OCI-LY3 (cell line): ENCODE measurements around the gene ASMTL.
A peak's percentile ranks its signal among the peaks of the same experiment; 100 is the strongest.

Source experiments
- H2AFZ ChIP-seq: fragments of 200-600, 300-600 bp; shearing (Covaris generic); 2 replicates; pipeline ENCODE4 v1.6.0; 2014; ENCODE audit warnings: antibody characterized with exemption, low read depth, low read length
- H3K27ac ChIP-seq: fragments of 200-600, 300-600 bp; sonication (generic); 2 replicates; pipeline ENCODE4 v1.5.1; 2014; ENCODE audit warnings: mild to moderate bottlenecking, low read length, moderate library complexity, mixed read lengths
- H3K27me3 ChIP-seq: fragments of 200-600, 300-600 bp; sonication (generic); 2 replicates; pipeline ENCODE4 v1.6.1; 2014; ENCODE audit warnings: low read depth, low read length, mixed read lengths
- H3K36me3 ChIP-seq: fragments of 200-600, 300-600 bp; sonication (generic); replicated peaks from 2 replicates; pipeline ENCODE3; 2014; ENCODE audit warnings: low read depth, low read length, mixed read lengths
- H3K4me1 ChIP-seq: fragments of 300-600, 200-600 bp; sonication (generic); 2 replicates; pipeline ENCODE4 v1.6.1; 2014; ENCODE audit warnings: low read length, mixed read lengths
- H3K4me2 ChIP-seq: fragments of 200-600, 300-600 bp; sonication (generic); 2 replicates; pipeline ENCODE4 v1.6.1; 2014; ENCODE audit warnings: low read length, mixed read lengths
- H3K4me3 ChIP-seq: fragments of 300-600, 200-600 bp; sonication (generic); 2 replicates; pipeline ENCODE4 v1.5.1; 2014; ENCODE audit warnings: antibody characterized with exemption, mild to moderate bottlenecking, low read length, moderate library complexity
- H3K79me2 ChIP-seq: fragments of 300-600, 200-600 bp; shearing (Covaris generic); 2 replicates; pipeline ENCODE4 v1.6.1; 2014; ENCODE audit warnings: mild to moderate bottlenecking, low read length, mixed read lengths
- H3K9ac ChIP-seq: fragments of 300-600, 200-600 bp; shearing (Covaris generic); 2 replicates; pipeline ENCODE4 v1.6.0; 2014; ENCODE audit warnings: mild to moderate bottlenecking, low read length, moderate library complexity
- H3K9me3 ChIP-seq: fragments of 200-600, 300-600 bp; shearing (Covaris generic); 2 replicates; pipeline ENCODE4 v1.6.1; 2014; ENCODE audit warnings: low read length, mixed read lengths; ENCODE audit not compliant: insufficient read depth
- H4K20me1 ChIP-seq: fragments of 200-600, 300-600 bp; sonication (generic); 2 replicates; pipeline ENCODE4 v1.6.1; 2016; ENCODE audit warnings: low read length, mixed read lengths; ENCODE audit not compliant: insufficient read depth
- EZH2phosphoT487 ChIP-seq: fragments of 200-600 bp; shearing (Covaris generic); IDR thresholded peaks from 2 replicates; pipeline ENCODE4 v1.6.1; 2018; ENCODE audit warnings: antibody characterized with exemption, mixed run types, low read depth
- TF ChIP-seq, protein P1 (sequence below): fragments of 200-600, 300-600 bp; sonication (generic); IDR thresholded peaks from 2 replicates; pipeline ENCODE4 v1.5.1; 2014; ENCODE audit warnings: antibody characterized with exemption, low read length, low read depth

Gene ASMTL, protein sequence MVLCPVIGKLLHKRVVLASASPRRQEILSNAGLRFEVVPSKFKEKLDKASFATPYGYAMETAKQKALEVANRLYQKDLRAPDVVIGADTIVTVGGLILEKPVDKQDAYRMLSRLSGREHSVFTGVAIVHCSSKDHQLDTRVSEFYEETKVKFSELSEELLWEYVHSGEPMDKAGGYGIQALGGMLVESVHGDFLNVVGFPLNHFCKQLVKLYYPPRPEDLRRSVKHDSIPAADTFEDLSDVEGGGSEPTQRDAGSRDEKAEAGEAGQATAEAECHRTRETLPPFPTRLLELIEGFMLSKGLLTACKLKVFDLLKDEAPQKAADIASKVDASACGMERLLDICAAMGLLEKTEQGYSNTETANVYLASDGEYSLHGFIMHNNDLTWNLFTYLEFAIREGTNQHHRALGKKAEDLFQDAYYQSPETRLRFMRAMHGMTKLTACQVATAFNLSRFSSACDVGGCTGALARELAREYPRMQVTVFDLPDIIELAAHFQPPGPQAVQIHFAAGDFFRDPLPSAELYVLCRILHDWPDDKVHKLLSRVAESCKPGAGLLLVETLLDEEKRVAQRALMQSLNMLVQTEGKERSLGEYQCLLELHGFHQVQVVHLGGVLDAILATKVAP

DNA sequence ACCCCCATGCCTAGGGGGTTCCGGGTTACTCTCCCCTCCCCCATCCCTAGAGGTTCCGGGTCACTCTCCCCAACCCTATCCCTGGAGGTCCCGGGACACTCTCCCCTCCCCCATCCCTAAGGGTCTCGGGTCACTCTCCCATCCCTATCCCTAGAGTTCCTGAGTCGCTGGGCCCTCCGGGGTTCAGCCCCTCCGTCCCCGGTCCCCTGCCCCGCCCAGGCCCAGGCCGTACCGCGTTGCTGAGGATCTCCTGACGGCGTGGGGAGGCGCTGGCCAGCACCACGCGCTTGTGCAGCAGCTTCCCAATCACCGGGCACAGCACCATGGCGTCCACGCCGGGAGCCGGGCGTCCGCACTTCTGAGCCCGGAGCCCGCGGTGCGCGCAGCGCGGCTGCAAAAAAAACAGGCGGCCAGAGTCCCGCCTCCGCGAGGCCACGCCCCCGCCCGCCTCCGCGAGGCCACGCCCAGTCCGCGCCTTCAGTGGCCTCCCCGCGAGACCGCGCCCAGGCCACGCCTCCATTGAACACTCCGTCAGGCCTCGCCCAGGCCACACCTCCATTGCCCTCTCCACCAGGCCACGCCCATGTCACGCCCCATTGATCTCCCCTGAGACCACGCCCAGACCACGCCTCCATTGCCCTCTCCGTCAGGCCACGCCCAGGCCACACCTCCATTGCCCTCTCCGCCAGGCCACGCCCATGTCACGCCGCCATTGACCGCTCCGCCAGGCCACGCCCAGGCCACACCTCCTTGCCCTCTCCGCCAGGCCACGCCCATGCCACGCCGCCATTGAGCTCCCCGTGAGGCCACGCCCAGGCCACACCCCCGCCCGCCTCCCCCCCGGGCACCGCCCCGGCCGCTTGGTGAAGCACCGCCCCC lies at the start of gene ASMTL:
ASMTL (minus strand) TSS at position 394 of the 879 bp plus-strand sequence; CDS start at position 325, 69 bp downstream.
- H3K4me3 ChIP-seq, result peak within 1 kb of the TSS; percentile 94
- H2AFZ ChIP-seq, result peak within 1 kb of the TSS; percentile 77; the same call in 1 of the 2 replicates
- H3K36me3 ChIP-seq, result peaks cover 26% of the 10 kb centered on the region
- peaks cover 19% of the 10 kb centered on the region for H3K4me1 ChIP-seq
- peak within 1 kb of the TSS; percentile 83 for H3K27ac ChIP-seq
- 0 out of 2 replicates have a peak, but pooled peaks cover 9% of the 10 kb centered on the region for H3K27me3 ChIP-seq
- H3K9ac ChIP-seq, result peak within 1 kb of the TSS; percentile 95
- peaks cover 50% of the 10 kb centered on the region for H3K79me2 ChIP-seq
- H3K4me2 ChIP-seq, result peak within 1 kb of the TSS; percentile 74
- H4K20me1 ChIP-seq, result peaks cover 22% of the 10 kb centered on the region
- TF ChIP-seq, protein P1, sequence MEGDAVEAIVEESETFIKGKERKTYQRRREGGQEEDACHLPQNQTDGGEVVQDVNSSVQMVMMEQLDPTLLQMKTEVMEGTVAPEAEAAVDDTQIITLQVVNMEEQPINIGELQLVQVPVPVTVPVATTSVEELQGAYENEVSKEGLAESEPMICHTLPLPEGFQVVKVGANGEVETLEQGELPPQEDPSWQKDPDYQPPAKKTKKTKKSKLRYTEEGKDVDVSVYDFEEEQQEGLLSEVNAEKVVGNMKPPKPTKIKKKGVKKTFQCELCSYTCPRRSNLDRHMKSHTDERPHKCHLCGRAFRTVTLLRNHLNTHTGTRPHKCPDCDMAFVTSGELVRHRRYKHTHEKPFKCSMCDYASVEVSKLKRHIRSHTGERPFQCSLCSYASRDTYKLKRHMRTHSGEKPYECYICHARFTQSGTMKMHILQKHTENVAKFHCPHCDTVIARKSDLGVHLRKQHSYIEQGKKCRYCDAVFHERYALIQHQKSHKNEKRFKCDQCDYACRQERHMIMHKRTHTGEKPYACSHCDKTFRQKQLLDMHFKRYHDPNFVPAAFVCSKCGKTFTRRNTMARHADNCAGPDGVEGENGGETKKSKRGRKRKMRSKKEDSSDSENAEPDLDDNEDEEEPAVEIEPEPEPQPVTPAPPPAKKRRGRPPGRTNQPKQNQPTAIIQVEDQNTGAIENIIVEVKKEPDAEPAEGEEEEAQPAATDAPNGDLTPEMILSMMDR, result no peak
- no peak for TF ChIP-seq EZH2phosphoT487
- peaks cover 5% of the 10 kb centered on the region for H3K9me3 ChIP-seq

DNA sequence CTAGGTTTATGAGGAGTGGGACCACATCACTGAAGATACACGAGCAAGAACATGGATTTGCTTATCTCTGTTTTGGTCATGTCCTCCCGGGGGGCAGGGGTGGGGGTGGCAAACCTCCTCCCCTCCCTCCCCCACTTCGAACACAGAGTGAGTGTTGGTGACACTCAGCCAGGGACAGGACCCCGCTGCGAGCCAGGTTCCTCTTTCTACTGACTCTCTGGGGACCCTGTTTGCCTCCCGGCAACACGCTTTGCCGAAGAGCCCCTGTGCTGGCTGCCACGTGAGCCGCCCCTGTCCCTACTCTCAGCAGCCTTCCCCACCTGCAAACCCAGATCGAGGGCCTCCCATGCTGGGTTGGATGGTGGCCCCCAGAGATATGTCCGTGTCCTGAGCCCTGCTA lies 49.5 kb upstream of the ASMTL start:
- peak overlapping the region; percentile 86 for H3K27ac ChIP-seq
- peaks cover 64% of the 10 kb centered on the region for H3K4me1 ChIP-seq
- H2AFZ ChIP-seq, result no peak overlapping the region
- H3K36me3 ChIP-seq, result peaks cover 37% of the 10 kb centered on the region
- peak overlapping the region; percentile 27 for H3K4me2 ChIP-seq
- peaks cover 6% of the 10 kb centered on the region; the same call in 1 of the 2 replicates for H3K9me3 ChIP-seq
- H3K27me3 ChIP-seq, result peaks cover 2% of the 10 kb centered on the region; the same call in 1 of the 2 replicates
- TF ChIP-seq, protein P1, result no peak
- TF ChIP-seq EZH2phosphoT487, result no peak
- H3K4me3 ChIP-seq, result peak overlapping the region; percentile 3; the same call in 1 of the 2 replicates
- no peaks in the 10 kb centered on the region for H3K79me2 ChIP-seq
- no peaks in the 10 kb centered on the region for H4K20me1 ChIP-seq
- H3K9ac ChIP-seq, result peak overlapping the region; percentile 46

DNA sequence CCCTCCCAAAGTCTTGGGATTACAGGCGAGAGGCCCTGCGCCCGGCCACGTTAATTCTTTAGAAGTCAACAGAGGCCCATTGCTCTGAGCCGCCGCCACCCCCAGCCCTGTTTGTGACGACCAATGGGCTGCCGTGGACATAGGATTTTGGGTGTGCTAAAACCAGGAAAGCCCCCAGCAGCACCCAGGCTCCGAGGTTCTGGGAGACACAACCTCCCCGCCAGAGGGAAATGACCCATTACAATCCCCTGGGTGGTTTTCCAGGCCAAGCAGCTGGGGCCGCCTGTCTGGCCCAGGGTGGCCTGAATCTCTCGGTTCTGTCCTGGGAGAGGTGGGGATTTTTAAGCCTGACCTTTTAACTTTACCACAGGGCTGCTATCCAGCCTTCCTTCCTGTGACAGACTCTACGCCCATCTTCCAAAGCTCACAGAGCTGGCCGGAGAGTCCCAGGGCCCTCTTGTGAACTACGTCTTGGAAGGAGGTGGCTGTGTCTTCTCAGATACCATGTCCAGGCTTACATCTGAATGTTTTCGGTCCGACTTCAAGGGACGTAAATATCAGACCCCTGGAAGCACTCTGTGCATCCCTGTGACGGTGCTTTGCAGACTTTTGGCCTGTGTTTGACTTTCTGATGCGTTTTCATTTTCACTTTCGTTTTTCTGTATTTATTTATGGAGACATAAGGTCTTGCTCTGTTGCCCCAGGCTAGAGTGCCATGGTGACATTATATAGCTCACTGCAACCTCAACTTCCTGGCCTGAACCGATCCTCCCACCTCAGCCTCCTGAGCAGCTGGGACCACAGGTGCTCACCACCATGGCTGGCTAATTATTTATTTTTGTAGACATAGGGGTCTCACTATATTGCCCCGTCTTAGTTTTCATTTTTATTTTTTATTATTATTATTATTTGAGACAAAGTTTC lies 48.3 kb upstream of the ASMTL start:
- Histone ChIP-seq H3K27ac (peak overlapping the region; percentile 40), H3K36me3 (peaks cover 29% of the 10 kb centered on the region), H3K4me3 (no peak overlapping the region), H3K79me2 (no peaks in the 10 kb centered on the region), H3K9me3 (peaks cover 6% of the 10 kb centered on the region; the same call in 1 of the 2 replicates), H3K9ac (no peak overlapping the region), H3K4me2 (peak overlapping the region; percentile 7), H2AFZ (no peak overlapping the region), H3K27me3 (no peaks in the 10 kb centered on the region), H3K4me1 (peaks cover 67% of the 10 kb centered on the region), H4K20me1 (no peaks in the 10 kb centered on the region)
- TF ChIP-seq, protein P1, result no peak
- TF ChIP-seq EZH2phosphoT487, result no peak
